GM23248 (cell line): ENCODE data around the gene TREM1.

Source experiments
- EZH2 ChIP-seq: fragments of 200-600 bp; sonication (generic); IDR thresholded peaks from 2 replicates; pipeline ENCODE4 v1.6.1; 2018; ENCODE audit warnings: antibody characterized with exemption, mild to moderate bottlenecking; ENCODE audit not compliant: insufficient read depth, poor library complexity, severe bottlenecking
- EZH2phosphoT487 ChIP-seq: fragments of 200-600 bp; sonication (generic); IDR thresholded peaks from 2 replicates; pipeline ENCODE4 v1.6.1; 2018; ENCODE audit warnings: antibody characterized with exemption, moderate library complexity, mild to moderate bottlenecking, low read depth; ENCODE audit not compliant: insufficient read depth

DNA sequence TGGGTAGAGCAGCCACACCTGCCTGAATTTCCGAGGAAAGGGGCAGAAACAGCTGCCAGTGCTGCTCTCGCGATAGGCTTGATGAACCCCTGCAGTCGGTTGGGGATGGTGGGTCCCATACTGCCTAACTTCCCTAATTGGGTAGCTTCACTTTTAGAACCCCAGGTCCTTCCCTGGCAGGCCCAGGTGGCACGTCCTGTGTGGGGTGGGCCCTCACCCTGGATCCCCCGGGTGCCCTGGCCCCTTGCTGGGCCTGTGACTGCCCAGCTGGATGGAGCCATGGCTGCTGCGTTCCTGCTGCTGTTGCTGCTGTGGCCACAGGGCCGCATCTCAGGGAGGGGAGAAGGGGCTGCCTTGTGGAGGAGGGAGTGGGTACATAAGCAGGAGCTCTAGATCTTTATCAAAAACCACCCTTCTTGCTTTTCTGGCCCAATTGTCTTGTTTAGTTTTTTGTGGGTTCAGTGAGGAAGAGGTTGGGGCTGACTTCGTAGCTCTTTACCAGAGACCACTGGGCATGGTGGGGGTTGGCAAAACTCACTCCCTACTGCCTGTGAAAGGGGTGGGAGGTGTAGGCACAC, 39.1 kb downstream of the TREM1 start:
- TF ChIP-seq EZH2phosphoT487 (no peak), EZH2 (no peak)
